Pancreas (tissue), 10 donors: Measurements from ENCODE around the gene SMAD6. TPM values are rescaled to one million over a fixed set of nuclear protein-coding genes. Genes with fewer than 3 reads are reported as not detected.

ENCODE experiments used
- ATAC-seq, 4 donors: fragments of 200-7000 bp; cut with Tn5 transposase; one replicate each; pipeline versions ENCODE4 v1.8.0 to v1.9.1; 2020; ENCODE audit warnings: mild to moderate bottlenecking in 4 of 4, moderate library complexity in 4 of 4
- DNase-seq, 6 donors: peaks; one replicate each; pipeline ENCODE4 v3.0.0-alpha.2; 2020
- FAIRE-seq: peaks from 2 replicates; lab custom pipeline; 2012; peaks lifted over from hg19 to GRCh38; lab: Jason Lieb, UNC
- H3K27ac ChIP-seq, 4 donors: fragments of 200-600 bp; sonication (generic); 1 replicate in 3 of 4; 2 replicates in 1 of 4; pipeline versions ENCODE4 v1.5.0 to v1.8.0; 2020
- H3K27me3 ChIP-seq, 4 donors: fragments of 200-600 bp; one replicate each; pipeline ENCODE4 v1.8.0; 2021
- H3K36me3 ChIP-seq, 3 donors: fragments of 200-600 bp; sonication (generic) in 1 of 3; one replicate each; pipeline versions ENCODE4 v1.5.0 to v1.8.0; 2020 to 2021
- H3K4me1 ChIP-seq, 3 donors: fragments of 200-600 bp; one replicate each; pipeline ENCODE4 v1.8.0; 2021
- H3K4me3 ChIP-seq, 4 donors: fragments of 200-600 bp; sonication (generic) in 2 of 4; one replicate each; pipeline versions ENCODE4 v1.5.0 to v1.8.0; 2020 to 2021
- H3K9me3 ChIP-seq, 4 donors: fragments of 200-600 bp; one replicate each; pipeline ENCODE4 v1.8.0; 2021
- CTCF ChIP-seq, 4 donors: fragments of 200-600 bp; sonication (generic) in 3 of 4; IDR thresholded peaks; one replicate each; pipeline versions ENCODE4 v1.5.0 to v1.8.0; 2021; ENCODE audit warnings: antibody characterized with exemption in 4 of 4
- WGBS, 2 donors: extraction: QIAGEN DNeasy Blood & Tissue Kit; methylation state at CpG; one replicate each; pipeline ENCODE4 v1.1.7; 2013; 5-methylcytosine and 5-hydroxymethylcytosine counted together
- intact Hi-C, 3 donors: fragments of 100-400 bp; cut with DNase I; formaldehyde crosslinking; loops; one replicate each; pipeline versions ENCODE4 v1.11.1 to v1.14.2; 2022
- polyA plus RNA-seq, 2 donors: library from polyadenylated mRNA; stranded (reverse); fragments of 200-250 nt; gene quantifications; one replicate each; pipeline ENCODE4 v1.2.3, GENCODE V29; 2013
- total RNA-seq, 6 donors: library from RNA; stranded (reverse); fragmentation: NEBNext Ultra II Directional in 4 of 6; extraction: Animal tissue kit (Norgen Biotek cat#: 25700) in 4 of 6; gene quantifications; one replicate each; pipeline versions ENCODE4 v1.2.1 to v1.2.4, GENCODE V29; 2021 to 2023
- donor health status: healthy with polysubstance abuse.
- donor health status: DM: no; HTN: no; CAD: no; lungs with moderate emphysema.
- donor health status: DM: no; HTN: no; CAD: no.
- donor health status: control.
- donor health status: control.
- donor health status: Bipolar disorder and iron deficiency.
- donor health status: DM: yes; HTN: yes; CAD: no.
- donor health status: DM: no; HTN: no; CAD: no.
- donor health status: DM: no; HTN: no; CAD: no.
- donor health status: DM: yes; HTN: yes; CAD: no.

Gene SMAD6
- total and polyA plus RNA-seq, 8 donors: 2.6 to 13.1 (median 3.2) TPM

- H3K4me1 ChIP-seq: peaks cover 35 to 61% (median 55%) of the 10 kb centered on the region in 3 donors
- no peak for FAIRE-seq
- ATAC-seq: peak; percentile 71 to 83 (median 80)
Observed at GRCh38 chr15:66765478-66766281, 63.6 kb downstream of the SMAD6 start.

GRCh38 chr15:66766282-66767230 is 64.5 kb downstream of the SMAD6 start:
- DNase-seq (peak in 1 of 6 donors; percentile 15), FAIRE-seq (no peak), ATAC-seq (no peak)
- Histone ChIP-seq H3K4me3 (no peak overlapping the region), H3K36me3 (no peaks in the 10 kb centered on the region), H3K27ac (peak overlapping the region; percentile 36 to 80 (median 72)), H3K4me1 (peaks cover 44 to 69% (median 63%) of the 10 kb centered on the region in 3 donors), H3K9me3 (no peaks in the 10 kb centered on the region), H3K27me3 (no peaks in the 10 kb centered on the region)
- no peak for TF ChIP-seq CTCF (IDR thresholded peaks at IDR 0.05)
- intact Hi-C loops: loop anchor here in 2 of 3 donors (5.0 kb wide), 2 partner anchors 59 to 64 kb away; partner anchors contain the start of gene SMAD6 (in 1 of the 2)
- 49 to 58% methylated on average over 7 of the region's 7 CpGs for WGBS, 2 donors

More at GRCh38 chr15:66765478-66766281, 63.6 kb downstream of the SMAD6 start:
- no peaks in the 10 kb centered on the region for H3K36me3 ChIP-seq
- no peaks in the 10 kb centered on the region for H3K9me3 ChIP-seq
- intact Hi-C loops: loop anchor here in 2 of 3 donors (5.0 kb wide), 2 partner anchors 58 to 63 kb away; partner anchors contain the start of gene SMAD6 (in 1 of the 2)
- no peaks in the 10 kb centered on the region for H3K27me3 ChIP-seq
- no peak for TF ChIP-seq CTCF (IDR thresholded peaks at IDR 0.05)
- peak; percentile 86 to 92 (median 88) for DNase-seq
- 15 to 18% methylated on average over 13 of the region's 13 CpGs for WGBS, 2 donors
- H3K4me3 ChIP-seq: no peak overlapping the region
- peak overlapping the region; percentile 48 to 80 (median 72) for H3K27ac ChIP-seq

GRCh38 chr15:66767240-66767659 is 65.2 kb downstream of the SMAD6 start:
- intact Hi-C loops: loop anchor here in 2 of 3 donors (5.0 kb wide), 2 partner anchors 60 to 65 kb away; partner anchors contain the start of gene SMAD6 (in 1 of the 2)
- no peaks in the 10 kb centered on the region for H3K36me3 ChIP-seq
- peak overlapping the region in 3 of 4 donors; percentile 68 to 80 (median 76) for H3K27ac ChIP-seq
- WGBS, 2 donors: 42 to 52% methylated on average over 3 of the region's 3 CpGs
- DNase-seq (peak in 1 of 6 donors; percentile 19), ATAC-seq (no peak), FAIRE-seq (no peak)
- no peaks in the 10 kb centered on the region for H3K9me3 ChIP-seq
- no peaks in the 10 kb centered on the region for H3K27me3 ChIP-seq
- no peak overlapping the region for H3K4me3 ChIP-seq
- no peak for TF ChIP-seq CTCF (IDR thresholded peaks at IDR 0.05)
- H3K4me1 ChIP-seq: peaks cover 49 to 76% (median 70%) of the 10 kb centered on the region in 3 donors

- intact Hi-C loops: loop anchor here in 2 of 3 donors (5.0 kb wide), 2 partner anchors 62 to 67 kb away; partner anchors contain the start of gene SMAD6 (in 1 of the 2)
- H3K27ac ChIP-seq: no peak overlapping the region
- no peak for ATAC-seq
Observed at GRCh38 chr15:66768987-66769386, 67.0 kb downstream of the SMAD6 start.

More at GRCh38 chr15:66768987-66769386, 67.0 kb downstream of the SMAD6 start:
- no peak for FAIRE-seq
- Histone ChIP-seq H3K36me3 (no peaks in the 10 kb centered on the region), H3K4me1 (peaks cover 50 to 80% (median 71%) of the 10 kb centered on the region in 3 donors), H3K9me3 (no peaks in the 10 kb centered on the region), H3K27me3 (no peaks in the 10 kb centered on the region), H3K4me3 (no peak overlapping the region)
- peak in 1 of 6 donors; percentile 43 for DNase-seq
- 93 to 95% methylated on average over 8 of the region's 8 CpGs for WGBS, 2 donors
- no peak for TF ChIP-seq CTCF (IDR thresholded peaks at IDR 0.05)
